Measurements from ENCODE around the gene DYNC1I2.

DNA sequence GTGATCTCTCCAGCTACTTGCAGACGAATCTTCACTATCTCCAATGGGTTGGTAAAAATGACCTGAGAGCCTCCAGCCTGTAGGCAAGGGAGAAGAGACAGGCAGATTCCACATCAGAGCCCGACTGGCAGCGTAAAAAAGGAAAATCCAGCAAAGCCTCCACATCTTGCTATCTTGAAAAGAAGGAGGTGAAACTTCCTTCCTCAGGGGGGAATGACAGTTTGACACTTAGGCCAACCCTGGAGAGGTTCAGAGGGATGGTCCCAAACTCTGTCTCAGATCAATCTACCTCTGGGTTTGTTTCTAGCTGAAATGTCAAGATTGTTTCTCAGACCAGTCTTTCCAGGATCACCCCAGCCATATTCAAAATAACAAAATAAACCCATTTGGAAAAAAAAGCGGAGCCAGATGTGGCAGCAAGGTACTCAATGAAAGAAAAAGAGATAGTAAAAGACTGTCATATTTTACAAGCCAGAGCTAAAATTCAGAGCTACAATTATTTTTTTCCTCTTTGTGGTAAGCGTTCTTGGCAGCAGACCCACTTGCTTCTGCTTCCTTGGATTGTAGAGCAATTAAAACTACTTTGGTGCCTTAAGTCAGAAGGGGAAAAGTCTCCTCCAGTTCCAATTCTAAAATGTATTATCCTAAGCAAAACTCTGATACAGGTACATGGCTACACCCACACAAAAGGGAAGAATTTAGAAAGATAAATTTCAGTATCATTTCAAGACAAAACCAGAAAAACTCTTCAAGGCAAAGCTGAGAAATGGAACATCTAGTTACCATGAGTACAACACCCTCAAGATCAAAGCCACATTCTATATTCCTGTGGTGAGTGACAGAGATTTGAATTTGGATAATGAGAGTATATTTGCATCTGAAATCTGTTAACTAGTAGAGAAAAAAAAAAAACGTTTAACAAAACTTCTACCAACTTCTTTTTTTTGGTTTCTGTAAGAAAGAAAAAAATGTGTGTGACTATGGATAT is 106.7 kb downstream of the DYNC1I2 start:
- TF ChIP-seq, protein P1, sequence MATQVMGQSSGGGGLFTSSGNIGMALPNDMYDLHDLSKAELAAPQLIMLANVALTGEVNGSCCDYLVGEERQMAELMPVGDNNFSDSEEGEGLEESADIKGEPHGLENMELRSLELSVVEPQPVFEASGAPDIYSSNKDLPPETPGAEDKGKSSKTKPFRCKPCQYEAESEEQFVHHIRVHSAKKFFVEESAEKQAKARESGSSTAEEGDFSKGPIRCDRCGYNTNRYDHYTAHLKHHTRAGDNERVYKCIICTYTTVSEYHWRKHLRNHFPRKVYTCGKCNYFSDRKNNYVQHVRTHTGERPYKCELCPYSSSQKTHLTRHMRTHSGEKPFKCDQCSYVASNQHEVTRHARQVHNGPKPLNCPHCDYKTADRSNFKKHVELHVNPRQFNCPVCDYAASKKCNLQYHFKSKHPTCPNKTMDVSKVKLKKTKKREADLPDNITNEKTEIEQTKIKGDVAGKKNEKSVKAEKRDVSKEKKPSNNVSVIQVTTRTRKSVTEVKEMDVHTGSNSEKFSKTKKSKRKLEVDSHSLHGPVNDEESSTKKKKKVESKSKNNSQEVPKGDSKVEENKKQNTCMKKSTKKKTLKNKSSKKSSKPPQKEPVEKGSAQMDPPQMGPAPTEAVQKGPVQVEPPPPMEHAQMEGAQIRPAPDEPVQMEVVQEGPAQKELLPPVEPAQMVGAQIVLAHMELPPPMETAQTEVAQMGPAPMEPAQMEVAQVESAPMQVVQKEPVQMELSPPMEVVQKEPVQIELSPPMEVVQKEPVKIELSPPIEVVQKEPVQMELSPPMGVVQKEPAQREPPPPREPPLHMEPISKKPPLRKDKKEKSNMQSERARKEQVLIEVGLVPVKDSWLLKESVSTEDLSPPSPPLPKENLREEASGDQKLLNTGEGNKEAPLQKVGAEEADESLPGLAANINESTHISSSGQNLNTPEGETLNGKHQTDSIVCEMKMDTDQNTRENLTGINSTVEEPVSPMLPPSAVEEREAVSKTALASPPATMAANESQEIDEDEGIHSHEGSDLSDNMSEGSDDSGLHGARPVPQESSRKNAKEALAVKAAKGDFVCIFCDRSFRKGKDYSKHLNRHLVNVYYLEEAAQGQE (IDR thresholded peaks at IDR 0.05; ENCODE audit: low read depth) = no peak
- no peak for TF ChIP-seq EP300 (IDR thresholded peaks at IDR 0.05; ENCODE audit: borderline replicate concordance)
- no peak for TF ChIP-seq YY1 (IDR thresholded peaks at IDR 0.05; ENCODE audit: low read depth)
- TF ChIP-seq, protein P2, sequence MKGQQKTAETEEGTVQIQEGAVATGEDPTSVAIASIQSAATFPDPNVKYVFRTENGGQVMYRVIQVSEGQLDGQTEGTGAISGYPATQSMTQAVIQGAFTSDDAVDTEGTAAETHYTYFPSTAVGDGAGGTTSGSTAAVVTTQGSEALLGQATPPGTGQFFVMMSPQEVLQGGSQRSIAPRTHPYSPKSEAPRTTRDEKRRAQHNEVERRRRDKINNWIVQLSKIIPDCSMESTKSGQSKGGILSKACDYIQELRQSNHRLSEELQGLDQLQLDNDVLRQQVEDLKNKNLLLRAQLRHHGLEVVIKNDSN (IDR thresholded peaks at IDR 0.05) = no peak
- no peak for TF ChIP-seq TCF12 (IDR thresholded peaks at IDR 0.05; ENCODE audit: low read depth)
- no peak for TF ChIP-seq EGR1 (IDR thresholded peaks at IDR 0.05)
- no peak for TF ChIP-seq RAD21 (IDR thresholded peaks at IDR 0.05; ENCODE audit: low read depth)
- no peak for TF ChIP-seq NFIC (IDR thresholded peaks at IDR 0.05)
- TF ChIP-seq TAF1 (IDR thresholded peaks at IDR 0.05; ENCODE audit: low read depth) = no peak
- no peak for TF ChIP-seq FOXM1 (IDR thresholded peaks at IDR 0.05; ENCODE audit: borderline replicate concordance, low read depth)
- TF ChIP-seq CREB1 (IDR thresholded peaks at IDR 0.05; ENCODE audit: low read depth) = no peak
- no peak for TF ChIP-seq ZBTB7A (IDR thresholded peaks at IDR 0.05; ENCODE audit: low read depth)
- TF ChIP-seq, protein P3, sequence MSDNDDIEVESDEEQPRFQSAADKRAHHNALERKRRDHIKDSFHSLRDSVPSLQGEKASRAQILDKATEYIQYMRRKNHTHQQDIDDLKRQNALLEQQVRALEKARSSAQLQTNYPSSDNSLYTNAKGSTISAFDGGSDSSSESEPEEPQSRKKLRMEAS (IDR thresholded peaks at IDR 0.05) = no peak

Data from Ishikawa (cell line).